ENCODE results near the gene CDK11A.
"Not testable (repeated sequence)": the region's sequence is repeated elsewhere in the genome, so short reads cannot be mapped to it uniquely, and the experiment has no call there.

- TF ChIP-seq EZH2 (IDR thresholded peaks at IDR 0.05); POLR2AphosphoS5 (IDR thresholded peaks at IDR 0.05; ENCODE audit: borderline replicate concordance, low read depth, low read length): not testable (repeated sequence)
Measured at GRCh38 chr1:1704284-1704957, 19.7 kb downstream of the CDK11A start.

All from SK-N-MC (cell line).